K562 (cell line): ENCODE measurements around the gene FNBP1. TPM values are rescaled to one million over a fixed set of nuclear protein-coding genes. Genes with fewer than 3 reads are reported as not detected.
A peak's percentile ranks its signal among the peaks of the same experiment; 100 is the strongest.

Source experiments
- BRCA1 ChIP-seq, 2 experiments: fragments of 450-650 bp in 1 of 2; sonication (generic) in 1 of 2; formaldehyde crosslinking in 1 of 2; IDR thresholded peaks; 2 replicates each; pipeline versions ENCODE4 v1.5.0 to v1.6.1; 2017 to 2020; ENCODE audit warnings: mild to moderate bottlenecking in 1 of 2, missing genetic modification reagents in 1 of 2
- CTBP1 ChIP-seq: fragments of 450-650 bp; IDR thresholded peaks from 2 replicates; pipeline ENCODE4 v1.6.1; 2016; ENCODE audit warnings: borderline replicate concordance
- EZH2 ChIP-seq: IDR thresholded peaks from 2 replicates; pipeline ENCODE4 v1.6.1; 2012; ENCODE audit warnings: low read depth, mild to moderate bottlenecking, inconsistent platforms, low read length, borderline replicate concordance
- MCM7 ChIP-seq, 2 experiments: fragments of 450-650 bp; IDR thresholded peaks; 2 replicates each; pipeline ENCODE4 v1.6.1; 2016 to 2018
- TAL1 ChIP-seq: fragments of 450-650 bp; IDR thresholded peaks from 2 replicates; pipeline ENCODE4 v1.6.1; 2016; ENCODE audit warnings: mild to moderate bottlenecking
- polyA plus RNA-seq, 8 experiments: library from polyadenylated mRNA; depleted of rRNA in 4 of 8; stranded (reverse) in 5 of 8; unstranded in 3 of 8; fragments of >200 nt; fragmentation: Nextera tagmentation in 2 of 8; fragmentation: Illumina TruSeq in 1 of 8; extraction: Ambion mirVana in 2 of 8; extraction: Trizol in 1 of 8; gene quantifications; 2 replicates each; pipeline versions ENCODE4 v1.2.1 to v1.2.3, GENCODE V29; 2011 to 2014; ENCODE audit warnings: inconsistent platforms in 1 of 8, missing spikeins in 1 of 8
- total RNA-seq, 7 experiments: library from RNA; depleted of rRNA in 6 of 7; stranded (reverse); fragments of >200 nt in 6 of 7; fragmentation: Illumina TruSeq in 2 of 7; extraction: Trizol in 2 of 7; gene quantifications; 2 replicates each; pipeline versions ENCODE4 v1.2.1 to v1.2.3, GENCODE V29; 2011 to 2021; ENCODE audit warnings: low replicate concordance in 1 of 7
- TF ChIP-seq, protein P1 (sequence below): fragments of 250-450 bp; sonication (Bioruptor Pico); IDR thresholded peaks from 2 replicates; pipeline ENCODE4 v1.4.0; 2020; ENCODE audit warnings: mild to moderate bottlenecking, moderate library complexity, borderline replicate concordance
- TF ChIP-seq, protein P2 (sequence below): fragments of 450-650 bp; IDR thresholded peaks from one replicate; pipeline ENCODE4 v1.6.1; 2018; ENCODE audit warnings: mild to moderate bottlenecking, moderate library complexity; ENCODE audit not compliant: partially characterized antibody
- TF ChIP-seq, protein P3 (sequence below): fragments of 250-450 bp; sonication (Bioruptor Pico); IDR thresholded peaks from 2 replicates; pipeline ENCODE4 v1.4.0; 2020; ENCODE audit warnings: mild to moderate bottlenecking, moderate library complexity
- TF ChIP-seq, protein P4 (sequence below): IDR thresholded peaks from 2 replicates; pipeline ENCODE4 v1.6.1; 2012; ENCODE audit warnings: low read depth, low read length, improper control_type of control experiment, borderline replicate concordance

FNBP1 gene
- total and polyA plus RNA-seq, 9 of the 15 experiments (the other 6 are each of a cell fraction or from before 2014, with no cell fraction given): 1.8 to 14.9 (median 7.6) TPM

DNA sequence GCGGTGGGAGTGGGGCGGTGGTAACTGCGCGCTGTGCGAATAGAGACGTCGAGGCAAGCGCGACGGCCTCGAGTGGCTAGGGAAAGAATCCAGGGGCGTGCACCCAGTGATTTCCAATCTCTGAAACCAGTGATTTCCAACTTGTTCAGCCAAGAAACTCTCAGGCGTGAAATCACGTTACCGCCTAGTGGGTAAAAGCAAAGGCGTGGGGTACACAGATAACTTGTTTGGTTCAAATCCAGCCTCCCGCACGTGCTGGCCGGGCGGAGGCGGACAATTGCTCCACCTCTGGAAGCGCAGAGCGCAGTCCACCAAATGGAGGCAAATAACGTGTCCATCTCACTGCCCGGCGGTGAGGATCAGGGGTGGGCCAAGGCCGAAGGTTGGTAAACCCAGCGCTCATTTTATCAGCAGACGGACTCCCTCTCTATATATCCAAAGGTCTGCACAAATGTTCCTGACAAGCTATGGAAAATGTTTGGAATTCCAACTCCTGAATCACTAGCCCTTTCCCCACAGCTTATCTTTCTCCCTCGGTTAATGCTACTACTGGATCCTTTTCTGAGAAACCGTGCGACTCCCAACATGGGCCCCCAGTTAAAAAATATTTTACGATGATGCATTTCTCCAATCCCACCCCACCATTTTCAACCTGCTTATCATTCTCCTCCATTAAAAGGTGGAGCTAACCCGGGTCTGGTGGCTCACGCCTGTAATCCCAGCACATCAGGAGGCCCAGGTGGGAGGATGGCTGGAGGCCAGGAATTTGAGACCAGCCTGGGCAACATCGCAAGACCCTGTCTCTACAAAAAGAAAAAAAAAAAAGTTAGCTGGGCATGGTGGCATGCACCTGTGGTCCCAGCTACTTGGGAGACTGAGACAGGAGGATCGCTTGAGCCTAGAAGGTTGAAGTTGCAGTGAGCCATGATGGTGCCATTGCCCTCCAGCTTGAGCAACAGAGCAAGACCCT lies 950 bp upstream of the FNBP1 start (continued):
- no peak for TF ChIP-seq EZH2
- TF ChIP-seq, protein P1, sequence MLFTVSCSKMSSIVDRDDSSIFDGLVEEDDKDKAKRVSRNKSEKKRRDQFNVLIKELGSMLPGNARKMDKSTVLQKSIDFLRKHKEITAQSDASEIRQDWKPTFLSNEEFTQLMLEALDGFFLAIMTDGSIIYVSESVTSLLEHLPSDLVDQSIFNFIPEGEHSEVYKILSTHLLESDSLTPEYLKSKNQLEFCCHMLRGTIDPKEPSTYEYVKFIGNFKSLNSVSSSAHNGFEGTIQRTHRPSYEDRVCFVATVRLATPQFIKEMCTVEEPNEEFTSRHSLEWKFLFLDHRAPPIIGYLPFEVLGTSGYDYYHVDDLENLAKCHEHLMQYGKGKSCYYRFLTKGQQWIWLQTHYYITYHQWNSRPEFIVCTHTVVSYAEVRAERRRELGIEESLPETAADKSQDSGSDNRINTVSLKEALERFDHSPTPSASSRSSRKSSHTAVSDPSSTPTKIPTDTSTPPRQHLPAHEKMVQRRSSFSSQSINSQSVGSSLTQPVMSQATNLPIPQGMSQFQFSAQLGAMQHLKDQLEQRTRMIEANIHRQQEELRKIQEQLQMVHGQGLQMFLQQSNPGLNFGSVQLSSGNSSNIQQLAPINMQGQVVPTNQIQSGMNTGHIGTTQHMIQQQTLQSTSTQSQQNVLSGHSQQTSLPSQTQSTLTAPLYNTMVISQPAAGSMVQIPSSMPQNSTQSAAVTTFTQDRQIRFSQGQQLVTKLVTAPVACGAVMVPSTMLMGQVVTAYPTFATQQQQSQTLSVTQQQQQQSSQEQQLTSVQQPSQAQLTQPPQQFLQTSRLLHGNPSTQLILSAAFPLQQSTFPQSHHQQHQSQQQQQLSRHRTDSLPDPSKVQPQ (CRISPR knock-in tag): no peak
- TF ChIP-seq, protein P2, sequence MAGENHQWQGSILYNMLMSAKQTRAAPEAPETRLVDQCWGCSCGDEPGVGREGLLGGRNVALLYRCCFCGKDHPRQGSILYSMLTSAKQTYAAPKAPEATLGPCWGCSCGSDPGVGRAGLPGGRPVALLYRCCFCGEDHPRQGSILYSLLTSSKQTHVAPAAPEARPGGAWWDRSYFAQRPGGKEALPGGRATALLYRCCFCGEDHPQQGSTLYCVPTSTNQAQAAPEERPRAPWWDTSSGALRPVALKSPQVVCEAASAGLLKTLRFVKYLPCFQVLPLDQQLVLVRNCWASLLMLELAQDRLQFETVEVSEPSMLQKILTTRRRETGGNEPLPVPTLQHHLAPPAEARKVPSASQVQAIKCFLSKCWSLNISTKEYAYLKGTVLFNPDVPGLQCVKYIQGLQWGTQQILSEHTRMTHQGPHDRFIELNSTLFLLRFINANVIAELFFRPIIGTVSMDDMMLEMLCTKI: no peak
- peak; percentile 36; the same call in 1 of the 2 replicates for TF ChIP-seq TAL1
- no peak for TF ChIP-seq MCM7 (IDR thresholded peaks at IDR 0.05)
- TF ChIP-seq BRCA1 (IDR thresholded peaks at IDR 0.05): no peak
- TF ChIP-seq BRCA1 (CRISPR knock-in tag; IDR thresholded peaks at IDR 0.05): no peak
- TF ChIP-seq CTBP1: peak; percentile 57; the same call in 1 of the 2 replicates
- TF ChIP-seq, protein P3, sequence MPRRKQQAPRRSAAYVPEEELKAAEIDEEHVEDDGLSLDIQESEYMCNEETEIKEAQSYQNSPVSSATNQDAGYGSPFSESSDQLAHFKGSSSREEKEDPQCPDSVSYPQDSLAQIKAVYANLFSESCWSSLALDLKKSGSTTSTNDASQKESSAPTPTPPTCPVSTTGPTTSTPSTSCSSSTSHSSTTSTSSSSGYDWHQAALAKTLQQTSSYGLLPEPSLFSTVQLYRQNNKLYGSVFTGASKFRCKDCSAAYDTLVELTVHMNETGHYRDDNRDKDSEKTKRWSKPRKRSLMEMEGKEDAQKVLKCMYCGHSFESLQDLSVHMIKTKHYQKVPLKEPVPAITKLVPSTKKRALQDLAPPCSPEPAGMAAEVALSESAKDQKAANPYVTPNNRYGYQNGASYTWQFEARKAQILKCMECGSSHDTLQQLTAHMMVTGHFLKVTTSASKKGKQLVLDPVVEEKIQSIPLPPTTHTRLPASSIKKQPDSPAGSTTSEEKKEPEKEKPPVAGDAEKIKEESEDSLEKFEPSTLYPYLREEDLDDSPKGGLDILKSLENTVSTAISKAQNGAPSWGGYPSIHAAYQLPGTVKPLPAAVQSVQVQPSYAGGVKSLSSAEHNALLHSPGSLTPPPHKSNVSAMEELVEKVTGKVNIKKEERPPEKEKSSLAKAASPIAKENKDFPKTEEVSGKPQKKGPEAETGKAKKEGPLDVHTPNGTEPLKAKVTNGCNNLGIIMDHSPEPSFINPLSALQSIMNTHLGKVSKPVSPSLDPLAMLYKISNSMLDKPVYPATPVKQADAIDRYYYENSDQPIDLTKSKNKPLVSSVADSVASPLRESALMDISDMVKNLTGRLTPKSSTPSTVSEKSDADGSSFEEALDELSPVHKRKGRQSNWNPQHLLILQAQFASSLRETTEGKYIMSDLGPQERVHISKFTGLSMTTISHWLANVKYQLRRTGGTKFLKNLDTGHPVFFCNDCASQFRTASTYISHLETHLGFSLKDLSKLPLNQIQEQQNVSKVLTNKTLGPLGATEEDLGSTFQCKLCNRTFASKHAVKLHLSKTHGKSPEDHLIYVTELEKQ: no peak
- TF ChIP-seq, protein P4, sequence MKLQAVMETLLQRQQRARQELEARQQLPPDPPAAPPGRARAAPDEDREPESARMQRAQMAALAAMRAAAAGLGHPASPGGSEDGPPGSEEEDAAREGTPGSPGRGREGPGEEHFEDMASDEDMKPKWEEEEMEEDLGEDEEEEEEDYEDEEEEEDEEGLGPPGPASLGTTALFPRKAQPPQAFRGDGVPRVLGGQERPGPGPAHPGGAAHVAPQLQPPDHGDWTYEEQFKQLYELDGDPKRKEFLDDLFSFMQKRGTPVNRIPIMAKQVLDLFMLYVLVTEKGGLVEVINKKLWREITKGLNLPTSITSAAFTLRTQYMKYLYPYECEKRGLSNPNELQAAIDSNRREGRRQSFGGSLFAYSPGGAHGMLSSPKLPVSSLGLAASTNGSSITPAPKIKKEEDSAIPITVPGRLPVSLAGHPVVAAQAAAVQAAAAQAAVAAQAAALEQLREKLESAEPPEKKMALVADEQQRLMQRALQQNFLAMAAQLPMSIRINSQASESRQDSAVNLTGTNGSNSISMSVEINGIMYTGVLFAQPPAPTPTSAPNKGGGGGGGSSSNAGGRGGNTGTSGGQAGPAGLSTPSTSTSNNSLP: no peak
